MM.1S (cell line): Measurements from ENCODE around the gene MT2A.

Experiments used
- DNase-seq: peaks from one replicate; pipeline ENCODE4 v3.0.0-alpha.2; 2015
- H2AFZ ChIP-seq: fragments of 300-600 bp; sonication (generic); 2 replicates; pipeline ENCODE4 v1.6.0; 2016; ENCODE audit warnings: antibody characterized with exemption, low read length
- H3F3A ChIP-seq: fragments of 300-600 bp; sonication (generic); 2 replicates; pipeline ENCODE4 v1.6.1; 2016; ENCODE audit warnings: mild to moderate bottlenecking, antibody characterized with exemption, low read length, moderate library complexity, mixed read lengths; ENCODE audit not compliant: insufficient read depth
- H3K27ac ChIP-seq: fragments of 300-600 bp; sonication (generic); 2 replicates; pipeline ENCODE4 v1.5.1; 2016; ENCODE audit warnings: mild to moderate bottlenecking, low read length
- H3K27me3 ChIP-seq: fragments of 300-600 bp; sonication (generic); replicated peaks from 2 replicates; pipeline ENCODE4 v1.6.0; 2016; ENCODE audit warnings: low read length; ENCODE audit not compliant: insufficient read depth
- H3K36me3 ChIP-seq: fragments of 300-600 bp; sonication (generic); replicated peaks from 2 replicates; pipeline ENCODE4 v1.6.1; 2016; ENCODE audit warnings: mild to moderate bottlenecking, low read length, mixed read lengths; ENCODE audit not compliant: insufficient read depth
- H3K4me1 ChIP-seq: fragments of 300-600 bp; sonication (generic); 2 replicates; pipeline ENCODE4 v1.6.1; 2016; ENCODE audit warnings: low read length, mixed read lengths
- H3K4me2 ChIP-seq: fragments of 300-600 bp; sonication (generic); 2 replicates; pipeline ENCODE4 v1.6.0; 2016; ENCODE audit warnings: low read depth, low read length
- H3K4me3 ChIP-seq: fragments of 300-600 bp; sonication (generic); 2 replicates; pipeline ENCODE4 v1.5.1; 2016; ENCODE audit warnings: low read length, mixed read lengths
- H3K79me2 ChIP-seq: fragments of 300-600 bp; sonication (generic); 2 replicates; pipeline ENCODE4 v1.6.1; 2016; ENCODE audit warnings: mixed run types, low read length, mixed read lengths
- H3K9ac ChIP-seq: fragments of 300-600 bp; sonication (generic); 2 replicates; pipeline ENCODE4 v1.6.1; 2016; ENCODE audit warnings: low read length, mixed read lengths
- H3K9me2 ChIP-seq: fragments of 300-600 bp; sonication (generic); replicated peaks from 2 replicates; pipeline ENCODE4 v1.6.1; 2016; ENCODE audit warnings: mild to moderate bottlenecking, low read length, mixed read lengths; ENCODE audit not compliant: insufficient read depth
- H3K9me3 ChIP-seq: fragments of 300-600 bp; sonication (generic); replicated peaks from 2 replicates; pipeline ENCODE4 v1.6.1; 2016; ENCODE audit warnings: mild to moderate bottlenecking, low read length, mixed read lengths; ENCODE audit not compliant: insufficient read depth
- H4K20me1 ChIP-seq: fragments of 300-600 bp; sonication (generic); 2 replicates; pipeline ENCODE4 v1.6.1; 2016; ENCODE audit warnings: mild to moderate bottlenecking, low read length, moderate library complexity, mixed read lengths; ENCODE audit not compliant: insufficient read depth
- EZH2 ChIP-seq: fragments of 300-600 bp; sonication (generic); optimal IDR thresholded peaks from 2 replicates; pipeline ENCODE3; 2017; ENCODE audit warnings: low read depth, mild to moderate bottlenecking, antibody characterized with exemption, low read length, mixed read lengths
- EZH2phosphoT487 ChIP-seq: fragments of 300-600 bp; sonication (generic); IDR thresholded peaks from 2 replicates; pipeline ENCODE4 v1.6.1; 2018; ENCODE audit warnings: antibody characterized with exemption, low read length
- TF ChIP-seq, protein P1 (sequence below): fragments of 300-600 bp; sonication (generic); IDR thresholded peaks from 2 replicates; pipeline ENCODE4 v1.5.1; 2016; ENCODE audit warnings: antibody characterized with exemption, low read length, mixed read lengths

The MT2A gene

DNA sequence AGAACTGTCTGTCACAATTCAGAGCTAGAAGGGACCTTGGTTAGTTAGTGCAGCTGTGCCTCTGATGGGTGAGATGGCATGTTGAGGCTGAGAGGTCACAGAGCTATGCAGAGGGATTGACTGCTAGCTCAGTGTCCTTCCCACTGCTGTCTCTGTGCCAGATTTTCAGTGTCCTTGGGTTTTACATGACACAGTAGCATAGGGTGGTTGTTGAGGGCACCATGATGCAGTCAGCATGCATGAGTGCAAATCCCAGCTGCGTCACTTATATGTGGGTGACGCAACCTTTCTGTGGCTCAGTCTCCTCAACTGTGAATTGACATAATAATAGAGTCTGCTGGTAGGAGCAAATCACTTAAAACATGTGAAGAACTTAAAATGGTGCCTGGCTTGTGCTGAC is 32.8 kb downstream of the MT2A start:
- H3K4me2 ChIP-seq, result no peak overlapping the region
- no peaks in the 10 kb centered on the region for H4K20me1 ChIP-seq
- H3K27ac ChIP-seq, result no peak overlapping the region
- H3K4me1 ChIP-seq, result no peaks in the 10 kb centered on the region
- no peak for DNase-seq
- no peaks in the 10 kb centered on the region for H3K79me2 ChIP-seq
- no peak overlapping the region for H2AFZ ChIP-seq
- no peaks in the 10 kb centered on the region for H3K36me3 ChIP-seq
- H3K9me2 ChIP-seq, result no peaks in the 10 kb centered on the region
- no peak overlapping the region for H3K4me3 ChIP-seq
- H3K27me3 ChIP-seq, result peaks cover 66% of the 10 kb centered on the region
- H3K9me3 ChIP-seq, result no peaks in the 10 kb centered on the region
- TF ChIP-seq EZH2phosphoT487 (no peak), EZH2 (no peak)
- TF ChIP-seq, protein P1, sequence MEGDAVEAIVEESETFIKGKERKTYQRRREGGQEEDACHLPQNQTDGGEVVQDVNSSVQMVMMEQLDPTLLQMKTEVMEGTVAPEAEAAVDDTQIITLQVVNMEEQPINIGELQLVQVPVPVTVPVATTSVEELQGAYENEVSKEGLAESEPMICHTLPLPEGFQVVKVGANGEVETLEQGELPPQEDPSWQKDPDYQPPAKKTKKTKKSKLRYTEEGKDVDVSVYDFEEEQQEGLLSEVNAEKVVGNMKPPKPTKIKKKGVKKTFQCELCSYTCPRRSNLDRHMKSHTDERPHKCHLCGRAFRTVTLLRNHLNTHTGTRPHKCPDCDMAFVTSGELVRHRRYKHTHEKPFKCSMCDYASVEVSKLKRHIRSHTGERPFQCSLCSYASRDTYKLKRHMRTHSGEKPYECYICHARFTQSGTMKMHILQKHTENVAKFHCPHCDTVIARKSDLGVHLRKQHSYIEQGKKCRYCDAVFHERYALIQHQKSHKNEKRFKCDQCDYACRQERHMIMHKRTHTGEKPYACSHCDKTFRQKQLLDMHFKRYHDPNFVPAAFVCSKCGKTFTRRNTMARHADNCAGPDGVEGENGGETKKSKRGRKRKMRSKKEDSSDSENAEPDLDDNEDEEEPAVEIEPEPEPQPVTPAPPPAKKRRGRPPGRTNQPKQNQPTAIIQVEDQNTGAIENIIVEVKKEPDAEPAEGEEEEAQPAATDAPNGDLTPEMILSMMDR, result no peak
- H3F3A ChIP-seq, result no peaks in the 10 kb centered on the region
- H3K9ac ChIP-seq, result no peak overlapping the region

DNA sequence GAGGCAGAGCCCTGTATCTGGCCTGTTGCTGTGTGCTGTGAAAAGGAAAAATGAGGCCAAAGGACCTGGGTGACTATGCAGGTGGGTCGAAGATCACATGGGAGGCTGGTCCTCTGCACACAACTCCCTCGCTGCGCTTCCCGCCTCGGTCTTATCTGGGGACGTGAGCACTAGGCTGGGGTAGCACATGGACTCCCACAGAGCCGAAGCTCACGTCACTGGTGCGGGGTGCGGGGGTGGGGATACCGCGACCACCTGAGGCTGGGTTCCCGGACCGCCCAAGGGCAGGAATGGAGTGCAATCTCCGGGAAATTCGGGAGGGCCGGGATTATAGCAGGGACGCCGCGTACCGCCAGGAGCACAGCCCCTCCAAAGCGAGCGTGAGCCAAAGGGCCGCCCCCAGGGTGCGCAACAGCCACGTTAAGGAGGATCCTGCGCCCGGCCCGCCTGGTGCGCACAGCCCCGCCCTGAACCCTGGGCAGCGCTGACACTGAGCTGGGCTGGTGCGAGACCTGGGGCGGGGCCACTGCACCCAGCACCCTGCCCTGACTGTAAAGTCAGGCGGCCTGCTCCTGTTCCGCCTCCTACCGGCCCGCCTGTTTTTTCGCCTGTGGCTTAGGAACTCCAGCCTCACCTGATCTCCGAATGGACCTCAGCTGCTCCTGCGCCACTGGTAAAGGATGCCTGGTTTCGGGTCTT is 34.8 kb downstream of the MT2A start:
- H3K4me1 ChIP-seq, result no peaks in the 10 kb centered on the region
- H3K27me3 ChIP-seq, result peaks cover 56% of the 10 kb centered on the region
- H3K27ac ChIP-seq, result no peak overlapping the region
- no peaks in the 10 kb centered on the region for H4K20me1 ChIP-seq
- H2AFZ ChIP-seq, result peak overlapping the region; percentile 42
- peak overlapping the region; percentile 32 for H3K4me3 ChIP-seq
- H3K4me2 ChIP-seq, result peak overlapping the region; percentile 77
- TF ChIP-seq EZH2phosphoT487 (no peak), EZH2 (no peak)
- TF ChIP-seq, protein P1, result peak; percentile 36
- no peaks in the 10 kb centered on the region for H3K9me3 ChIP-seq
- H3F3A ChIP-seq, result no peaks in the 10 kb centered on the region
- H3K36me3 ChIP-seq, result no peaks in the 10 kb centered on the region
- peak; percentile 65 for DNase-seq
- H3K9me2 ChIP-seq, result no peaks in the 10 kb centered on the region
- H3K79me2 ChIP-seq, result no peaks in the 10 kb centered on the region
- no peak overlapping the region for H3K9ac ChIP-seq

DNA sequence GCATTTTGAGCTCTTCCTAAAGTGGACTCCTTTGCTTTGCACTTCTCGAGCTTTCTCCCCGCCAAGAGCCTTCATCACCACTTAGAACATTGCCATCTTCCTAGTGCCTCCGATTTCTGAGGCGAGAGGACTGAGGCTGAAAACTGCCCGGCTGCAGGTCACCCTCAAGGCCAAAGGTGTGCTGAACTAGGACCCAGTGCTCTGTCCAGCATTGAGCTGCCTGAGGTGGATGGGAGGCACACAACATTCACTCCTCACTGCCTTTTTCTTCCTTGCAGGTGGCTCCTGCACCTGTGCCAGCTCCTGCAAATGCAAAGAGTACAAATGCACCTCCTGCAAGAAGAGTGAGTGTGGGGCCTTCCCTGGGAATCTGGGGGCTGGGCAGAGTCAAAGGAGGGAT is 35.4 kb downstream of the MT2A start:
- peaks cover 52% of the 10 kb centered on the region for H3K27me3 ChIP-seq
- H3K9me3 ChIP-seq, result no peaks in the 10 kb centered on the region
- H3K79me2 ChIP-seq, result no peaks in the 10 kb centered on the region
- no peak overlapping the region for H3K9ac ChIP-seq
- no peaks in the 10 kb centered on the region for H3K36me3 ChIP-seq
- H3K4me3 ChIP-seq, result peak overlapping the region; percentile 32
- no peaks in the 10 kb centered on the region for H3K9me2 ChIP-seq
- H3K4me1 ChIP-seq, result no peaks in the 10 kb centered on the region
- peak overlapping the region; percentile 42 for H2AFZ ChIP-seq
- no peak overlapping the region for H3K27ac ChIP-seq
- H4K20me1 ChIP-seq, result no peaks in the 10 kb centered on the region
- no peak for DNase-seq
- H3K4me2 ChIP-seq, result peak overlapping the region; percentile 77
- TF ChIP-seq EZH2, result no peak
- no peak for TF ChIP-seq EZH2phosphoT487
- TF ChIP-seq, protein P1, result no peak
- no peaks in the 10 kb centered on the region for H3F3A ChIP-seq
